ENCODE data around the gene COG3. TPM values are rescaled to one million over a fixed set of nuclear protein-coding genes. Genes with fewer than 3 reads are reported as not detected.

The COG3 gene
- total and polyA plus RNA-seq, 2 donors (not counting 3 experiments of a cell fraction or from before 2014, with no cell fraction given): 18.9 to 27.0 TPM

GRCh38 chr13:45437947-45438346 lies 26.8 kb upstream of the COG3 start:
- no peak overlapping the region for H3K4me3 ChIP-seq (replicated peaks in 1 of 3; ENCODE audit: insufficient read depth in 1 of 3, low read depth in 1 of 3, low read length in 3 of 3)
- no peaks in the 10 kb centered on the region for H3K9me3 ChIP-seq (replicated peaks; ENCODE audit: control insufficient read depth, insufficient read depth, low read length)
- H3K4me1 ChIP-seq (ENCODE audit: control insufficient read depth, extremely low read depth, insufficient read depth, low read length): peaks cover 12% of the 10 kb centered on the region
- no peaks in the 10 kb centered on the region for H3K9me1 ChIP-seq (replicated peaks; ENCODE audit: control insufficient read depth, extremely low read depth, insufficient read depth, low read length)
- CTCF ChIA-PET: interaction anchor here (1.8 kb wide), 1 partner anchor 42 kb away, joined by 3 read pairs; no protein-coding TSS in a partner anchor
- no peak overlapping the region for H3K4me2 ChIP-seq (ENCODE audit: insufficient read depth, low read length)
- FAIRE-seq: no peak
- H3K36me3 ChIP-seq (ENCODE audit: control insufficient read depth in 2 of 2, extremely low read depth in 1 of 2, insufficient read depth in 2 of 2, low read length in 2 of 2): no peaks in the 10 kb centered on the region
- H3K9ac ChIP-seq (replicated peaks; ENCODE audit: extremely low read depth, insufficient read depth, low read length): no peak overlapping the region
- TF ChIP-seq MYC (IDR thresholded peaks at IDR 0.05; ENCODE audit: low read depth, low read length): no peak
- no peak for TF ChIP-seq GATA2 (IDR thresholded peaks at IDR 0.05; ENCODE audit: insufficient read depth, insufficient read length, low read depth, low read length)
- no peak for TF ChIP-seq JUN (IDR thresholded peaks at IDR 0.05; ENCODE audit: borderline replicate concordance, insufficient read depth, insufficient read length, low read depth)
- no peak for TF ChIP-seq FOS (IDR thresholded peaks at IDR 0.05; ENCODE audit: borderline replicate concordance, insufficient read depth, low read length)
- no peak for TF ChIP-seq POLR2A (IDR thresholded peaks at IDR 0.05; ENCODE audit: low read depth, low read length)
- TF ChIP-seq EZH2 (IDR thresholded peaks at IDR 0.05; ENCODE audit: borderline replicate concordance, low read depth, low read length, severe bottlenecking): no peak
- no peak for TF ChIP-seq POLR2AphosphoS5 (IDR thresholded peaks at IDR 0.05; ENCODE audit: insufficient read depth, low read depth, low read length)
- TF ChIP-seq, protein P1, sequence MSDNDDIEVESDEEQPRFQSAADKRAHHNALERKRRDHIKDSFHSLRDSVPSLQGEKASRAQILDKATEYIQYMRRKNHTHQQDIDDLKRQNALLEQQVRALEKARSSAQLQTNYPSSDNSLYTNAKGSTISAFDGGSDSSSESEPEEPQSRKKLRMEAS (IDR thresholded peaks at IDR 0.05; ENCODE audit: insufficient read depth, insufficient read length): no peak
- no peak for TF ChIP-seq CTCF (IDR thresholded peaks at IDR 0.05; ENCODE audit: extremely low read depth in 1 of 2, insufficient read depth in 1 of 2, low read depth in 1 of 2, low read length in 2 of 2)
- BruUV-seq (replicated peaks): no TSS peak
- POLR2A ChIA-PET: no interaction called here
- no peaks in the 10 kb centered on the region for H4K20me1 ChIP-seq (replicated peaks; ENCODE audit: control insufficient read depth, extremely low read depth, insufficient read depth, low read length)
- DNase-seq (ENCODE audit: low read depth, low spot score): no peak
- dilution Hi-C loops (cut with MboI; ENCODE audit: extremely low pct_ligation_motif_present, low sequenced_read_pairs): no loop called here
- intact Hi-C loops (cut with micrococcal nuclease): no loop called here
- H3K79me2 ChIP-seq (ENCODE audit: control insufficient read depth, insufficient read depth, low read length): no peaks in the 10 kb centered on the region
- H2AFZ ChIP-seq (ENCODE audit: low read depth, low read length): no peak overlapping the region
- no peaks in the 10 kb centered on the region for H3K27me3 ChIP-seq (ENCODE audit: control insufficient read depth in 2 of 2, insufficient read depth in 2 of 2, low read length in 2 of 2)
- no peak overlapping the region for H3K27ac ChIP-seq (ENCODE audit: insufficient read depth, low read depth, low read length)
